Tibial nerve (tissue), 4 donors: Measurements from ENCODE around the gene VCAN.

Experiments used
- EP300 ChIP-seq, 2 donors: sonication (generic); formaldehyde crosslinking; IDR thresholded peaks; one replicate each; pipeline ENCODE4 v1.6.1; 2017; ENCODE audit warnings: antibody characterized with exemption in 2 of 2, mild to moderate bottlenecking in 1 of 2
- POLR2A ChIP-seq, 2 donors: fragments of 450-650 bp; IDR thresholded peaks; one replicate each; pipeline ENCODE4 v1.6.1; 2017; ENCODE audit warnings: antibody characterized with exemption in 2 of 2, mild to moderate bottlenecking in 2 of 2, moderate library complexity in 2 of 2
- TF ChIP-seq, protein P1 (sequence below), 5 experiments: fragments of 200-600 bp in 3 of 5; fragments of 450-650 bp in 2 of 5; sonication (generic) in 3 of 5; IDR thresholded peaks; one replicate each; pipeline ENCODE4 v1.5.1; 2016 to 2019; ENCODE audit warnings: antibody characterized with exemption in 5 of 5, mild to moderate bottlenecking in 3 of 5, moderate library complexity in 2 of 5

DNA sequence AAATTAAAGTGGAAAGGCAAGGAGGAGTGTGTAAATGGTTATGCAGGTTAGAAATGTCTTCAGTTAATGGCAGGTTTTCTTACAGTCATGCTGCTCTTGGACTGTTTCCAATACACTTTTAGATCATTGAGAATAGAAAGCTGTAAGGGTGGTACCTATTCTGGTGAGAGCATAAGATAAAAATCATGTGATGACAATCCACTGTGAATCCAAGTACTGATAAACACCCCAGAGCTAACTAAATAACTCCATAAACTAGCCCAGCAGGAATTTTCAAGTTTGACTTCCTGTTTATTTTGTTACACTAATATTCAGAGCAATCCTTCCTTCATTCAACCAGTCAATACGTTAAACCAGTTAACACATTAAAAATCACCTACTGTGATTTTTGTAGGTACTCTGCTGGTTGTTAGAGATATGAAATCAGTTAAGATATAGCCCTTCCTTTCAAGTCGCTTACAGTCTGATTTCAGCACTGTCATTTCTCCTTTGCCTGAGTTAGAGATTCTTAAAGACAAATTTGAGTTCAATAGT is 22.6 kb downstream of the VCAN start:
- TF ChIP-seq, protein P1, sequence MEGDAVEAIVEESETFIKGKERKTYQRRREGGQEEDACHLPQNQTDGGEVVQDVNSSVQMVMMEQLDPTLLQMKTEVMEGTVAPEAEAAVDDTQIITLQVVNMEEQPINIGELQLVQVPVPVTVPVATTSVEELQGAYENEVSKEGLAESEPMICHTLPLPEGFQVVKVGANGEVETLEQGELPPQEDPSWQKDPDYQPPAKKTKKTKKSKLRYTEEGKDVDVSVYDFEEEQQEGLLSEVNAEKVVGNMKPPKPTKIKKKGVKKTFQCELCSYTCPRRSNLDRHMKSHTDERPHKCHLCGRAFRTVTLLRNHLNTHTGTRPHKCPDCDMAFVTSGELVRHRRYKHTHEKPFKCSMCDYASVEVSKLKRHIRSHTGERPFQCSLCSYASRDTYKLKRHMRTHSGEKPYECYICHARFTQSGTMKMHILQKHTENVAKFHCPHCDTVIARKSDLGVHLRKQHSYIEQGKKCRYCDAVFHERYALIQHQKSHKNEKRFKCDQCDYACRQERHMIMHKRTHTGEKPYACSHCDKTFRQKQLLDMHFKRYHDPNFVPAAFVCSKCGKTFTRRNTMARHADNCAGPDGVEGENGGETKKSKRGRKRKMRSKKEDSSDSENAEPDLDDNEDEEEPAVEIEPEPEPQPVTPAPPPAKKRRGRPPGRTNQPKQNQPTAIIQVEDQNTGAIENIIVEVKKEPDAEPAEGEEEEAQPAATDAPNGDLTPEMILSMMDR (IDR thresholded peaks at IDR 0.05) = no peak
- TF ChIP-seq EP300 (IDR thresholded peaks at IDR 0.05) (no peak), POLR2A (IDR thresholded peaks at IDR 0.05) (no peak)
